Measurements from ENCODE around the gene CYBA. TPM values are rescaled to one million over a fixed set of nuclear protein-coding genes. Genes with fewer than 3 reads are reported as not detected.

CYBA gene
- total and polyA plus RNA-seq, 2 of the 13 experiments (the other 11 are each of a cell fraction or from before 2014, with no cell fraction given), result 196 to 250 TPM

DNA sequence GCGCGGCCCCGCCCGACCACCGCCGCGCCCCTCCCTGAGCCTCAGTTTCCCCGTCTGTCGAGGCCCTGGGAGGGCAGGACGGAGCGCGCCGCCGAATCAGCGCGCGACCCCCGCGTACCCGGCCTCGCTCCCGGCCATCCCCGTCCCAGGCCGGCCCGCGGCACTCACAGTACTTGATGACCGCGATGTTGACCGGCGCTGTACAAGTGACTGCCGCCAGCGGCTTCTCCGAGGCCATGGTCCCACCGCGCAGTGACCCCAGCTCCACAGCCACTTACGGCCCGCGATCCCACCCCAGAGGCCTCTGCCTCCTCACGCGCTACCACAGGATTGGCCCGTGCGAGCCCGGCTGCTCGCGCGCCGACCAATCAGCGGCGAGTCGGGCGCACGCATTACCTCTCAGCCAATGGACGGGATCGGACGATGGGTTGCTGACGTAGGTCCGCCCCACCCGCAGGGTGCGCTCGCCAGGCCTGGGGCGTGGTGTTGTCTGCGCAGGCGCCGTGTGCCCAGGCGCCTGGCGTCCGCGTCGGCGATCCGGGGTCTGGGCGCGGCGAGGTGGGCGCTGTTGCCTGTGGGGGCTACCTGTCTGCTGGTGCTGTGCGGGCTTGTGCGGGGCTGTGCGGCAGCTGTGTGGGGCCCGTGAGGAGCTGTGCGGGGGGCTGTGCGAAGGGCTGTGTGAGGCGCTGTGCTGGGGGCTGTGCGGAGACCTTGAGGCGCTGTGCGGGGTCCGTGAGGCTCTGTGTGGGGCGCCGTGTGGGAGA, 12.2 kb upstream of the CYBA start, which contains the start of gene MVD (continued):
- TF ChIP-seq ZNF747 (CRISPR knock-in tag; IDR thresholded peaks at IDR 0.05; ENCODE audit: borderline replicate concordance) (peak; percentile 90; the same call in 1 of the 2 replicates), TCF7L2 (IDR thresholded peaks at IDR 0.05; ENCODE audit: low read depth, low read length) (no peak), ATF3 (CRISPR knock-in tag; IDR thresholded peaks at IDR 0.05) (peak; percentile 67), ZEB1 (IDR thresholded peaks at IDR 0.05; ENCODE audit: insufficient replicate concordance, low read depth) (peak; percentile 83), ZNF12 (CRISPR knock-in tag; IDR thresholded peaks at IDR 0.05) (0 out of 2 replicates have a peak, but pooled peaks have one; percentile 30), ZNF282 (IDR thresholded peaks at IDR 0.05; ENCODE audit: partially characterized antibody) (no peak), NR3C1 (CRISPR knock-in tag; IDR thresholded peaks at IDR 0.05) (no peak), SMYD3 (CRISPR knock-in tag; IDR thresholded peaks at IDR 0.05) (peak; percentile 70; the same call in 1 of the 2 replicates), GFI1 (CRISPR knock-in tag; IDR thresholded peaks at IDR 0.05; ENCODE audit: borderline replicate concordance) (peak; percentile 84; the same call in 1 of the 2 replicates), ZNF788 (CRISPR knock-in tag; IDR thresholded peaks at IDR 0.05; ENCODE audit: borderline replicate concordance) (peak; percentile 90), KLF12 (CRISPR knock-in tag; IDR thresholded peaks at IDR 0.05; ENCODE audit: borderline replicate concordance) (peak; percentile 72; the same call in 1 of the 2 replicates), ZNF768 (CRISPR knock-in tag; IDR thresholded peaks at IDR 0.05) (peak; percentile 68), ZNF3 (CRISPR knock-in tag; IDR thresholded peaks at IDR 0.05) (no peak), MZF1 (CRISPR knock-in tag; IDR thresholded peaks at IDR 0.05; ENCODE audit: borderline replicate concordance) (no peak), SYNCRIP (IDR thresholded peaks at IDR 0.05; ENCODE audit: insufficient read depth, low read depth, low read length) (no peak), HNF1A (IDR thresholded peaks at IDR 0.05; ENCODE audit: low read depth) (no peak), HNF1A (CRISPR knock-in tag; IDR thresholded peaks at IDR 0.05; ENCODE audit: borderline replicate concordance) (no peak; the same call in 1 of the 2 replicates), HOMEZ (CRISPR knock-in tag; IDR thresholded peaks at IDR 0.05; ENCODE audit: low read depth) (no peak), TBP (CRISPR knock-in tag; IDR thresholded peaks at IDR 0.05) (no peak), HMG20A (CRISPR knock-in tag; IDR thresholded peaks at IDR 0.05; ENCODE audit: borderline replicate concordance) (no peak), ZFP62 (CRISPR knock-in tag; IDR thresholded peaks at IDR 0.05) (no peak), ASH2L (IDR thresholded peaks at IDR 0.05; ENCODE audit: insufficient read length, low read depth, low read length) (peak; percentile 96), HIVEP1 (CRISPR knock-in tag; IDR thresholded peaks at IDR 0.05) (peak; percentile 47; the same call in 1 of the 2 replicates)
- TF ChIP-seq, protein P1, sequence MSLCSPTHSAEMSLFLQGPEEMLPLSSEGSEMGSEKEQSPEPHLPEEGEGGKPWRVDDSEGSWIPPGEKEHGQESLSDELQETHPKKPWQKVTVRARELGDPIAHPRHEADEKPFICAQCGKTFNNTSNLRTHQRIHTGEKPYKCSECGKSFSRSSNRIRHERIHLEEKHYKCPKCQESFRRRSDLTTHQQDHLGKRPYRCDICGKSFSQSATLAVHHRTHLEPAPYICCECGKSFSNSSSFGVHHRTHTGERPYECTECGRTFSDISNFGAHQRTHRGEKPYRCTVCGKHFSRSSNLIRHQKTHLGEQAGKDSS (CRISPR knock-in tag; IDR thresholded peaks at IDR 0.05; ENCODE audit: borderline replicate concordance, low read depth), result peak; percentile 60; the same call in 1 of the 2 replicates
